HG03095 (cell line): Measurements from ENCODE around the gene RIF1.

ENCODE experiments used
- ATAC-seq: cut with Tn5 transposase; IDR thresholded peaks from one replicate; pipeline ENCODE4 v1.9.1; 2021; ENCODE audit warnings: moderate library complexity; ENCODE audit not compliant: unreplicated experiment

RIF1 gene, protein sequence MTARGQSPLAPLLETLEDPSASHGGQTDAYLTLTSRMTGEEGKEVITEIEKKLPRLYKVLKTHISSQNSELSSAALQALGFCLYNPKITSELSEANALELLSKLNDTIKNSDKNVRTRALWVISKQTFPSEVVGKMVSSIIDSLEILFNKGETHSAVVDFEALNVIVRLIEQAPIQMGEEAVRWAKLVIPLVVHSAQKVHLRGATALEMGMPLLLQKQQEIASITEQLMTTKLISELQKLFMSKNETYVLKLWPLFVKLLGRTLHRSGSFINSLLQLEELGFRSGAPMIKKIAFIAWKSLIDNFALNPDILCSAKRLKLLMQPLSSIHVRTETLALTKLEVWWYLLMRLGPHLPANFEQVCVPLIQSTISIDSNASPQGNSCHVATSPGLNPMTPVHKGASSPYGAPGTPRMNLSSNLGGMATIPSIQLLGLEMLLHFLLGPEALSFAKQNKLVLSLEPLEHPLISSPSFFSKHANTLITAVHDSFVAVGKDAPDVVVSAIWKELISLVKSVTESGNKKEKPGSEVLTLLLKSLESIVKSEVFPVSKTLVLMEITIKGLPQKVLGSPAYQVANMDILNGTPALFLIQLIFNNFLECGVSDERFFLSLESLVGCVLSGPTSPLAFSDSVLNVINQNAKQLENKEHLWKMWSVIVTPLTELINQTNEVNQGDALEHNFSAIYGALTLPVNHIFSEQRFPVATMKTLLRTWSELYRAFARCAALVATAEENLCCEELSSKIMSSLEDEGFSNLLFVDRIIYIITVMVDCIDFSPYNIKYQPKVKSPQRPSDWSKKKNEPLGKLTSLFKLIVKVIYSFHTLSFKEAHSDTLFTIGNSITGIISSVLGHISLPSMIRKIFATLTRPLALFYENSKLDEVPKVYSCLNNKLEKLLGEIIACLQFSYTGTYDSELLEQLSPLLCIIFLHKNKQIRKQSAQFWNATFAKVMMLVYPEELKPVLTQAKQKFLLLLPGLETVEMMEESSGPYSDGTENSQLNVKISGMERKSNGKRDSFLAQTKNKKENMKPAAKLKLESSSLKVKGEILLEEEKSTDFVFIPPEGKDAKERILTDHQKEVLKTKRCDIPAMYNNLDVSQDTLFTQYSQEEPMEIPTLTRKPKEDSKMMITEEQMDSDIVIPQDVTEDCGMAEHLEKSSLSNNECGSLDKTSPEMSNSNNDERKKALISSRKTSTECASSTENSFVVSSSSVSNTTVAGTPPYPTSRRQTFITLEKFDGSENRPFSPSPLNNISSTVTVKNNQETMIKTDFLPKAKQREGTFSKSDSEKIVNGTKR (N-terminal part only)

DNA sequence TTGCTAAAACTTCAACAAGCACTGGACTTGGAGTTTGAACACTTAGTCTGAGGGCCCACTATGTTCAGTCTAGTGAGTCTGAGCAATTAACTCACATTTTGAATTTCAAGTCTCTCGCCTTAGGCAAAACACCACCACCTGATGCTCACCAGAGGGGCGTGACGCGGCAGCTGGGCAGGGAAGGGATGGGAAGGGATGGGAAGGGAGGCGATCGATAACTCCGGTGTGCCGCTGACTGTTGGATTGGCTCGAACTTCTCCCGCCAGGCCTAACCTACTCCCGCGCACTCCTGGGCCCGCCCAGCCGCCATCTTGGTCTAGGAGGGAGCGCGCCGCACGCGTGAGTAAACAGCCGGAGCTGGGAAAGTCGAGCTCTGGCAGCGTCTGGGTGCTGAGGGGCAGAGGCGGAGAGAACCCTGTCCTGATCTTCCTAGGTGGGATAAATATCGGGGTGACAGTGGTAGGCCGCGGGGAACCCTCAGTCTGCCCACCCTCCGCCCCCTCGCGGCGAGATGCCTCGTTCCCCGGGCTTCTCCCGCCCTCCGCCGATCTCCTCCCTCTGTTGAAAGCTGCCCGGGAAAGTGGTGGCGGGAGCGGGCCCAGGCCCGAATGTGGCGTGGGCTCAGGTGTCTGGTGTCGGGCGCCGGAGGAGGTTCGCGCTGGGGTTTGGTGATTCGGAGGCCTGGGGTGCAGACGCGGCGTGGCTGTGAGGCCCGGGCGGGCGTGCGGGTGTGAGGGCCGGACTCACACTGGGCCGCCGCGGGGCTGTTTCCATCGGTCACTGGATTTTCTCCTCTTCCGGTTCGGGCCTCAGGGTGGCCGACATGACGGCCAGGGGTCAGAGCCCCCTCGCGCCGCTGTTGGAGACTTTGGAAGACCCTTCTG, at the start of gene RIF1:
Gene RIF1 (plus strand): TSS at position 302 of the 884 bp plus-strand sequence. CDS start 522 bp downstream, at position 824.
- ATAC-seq, result peak; percentile 93

DNA sequence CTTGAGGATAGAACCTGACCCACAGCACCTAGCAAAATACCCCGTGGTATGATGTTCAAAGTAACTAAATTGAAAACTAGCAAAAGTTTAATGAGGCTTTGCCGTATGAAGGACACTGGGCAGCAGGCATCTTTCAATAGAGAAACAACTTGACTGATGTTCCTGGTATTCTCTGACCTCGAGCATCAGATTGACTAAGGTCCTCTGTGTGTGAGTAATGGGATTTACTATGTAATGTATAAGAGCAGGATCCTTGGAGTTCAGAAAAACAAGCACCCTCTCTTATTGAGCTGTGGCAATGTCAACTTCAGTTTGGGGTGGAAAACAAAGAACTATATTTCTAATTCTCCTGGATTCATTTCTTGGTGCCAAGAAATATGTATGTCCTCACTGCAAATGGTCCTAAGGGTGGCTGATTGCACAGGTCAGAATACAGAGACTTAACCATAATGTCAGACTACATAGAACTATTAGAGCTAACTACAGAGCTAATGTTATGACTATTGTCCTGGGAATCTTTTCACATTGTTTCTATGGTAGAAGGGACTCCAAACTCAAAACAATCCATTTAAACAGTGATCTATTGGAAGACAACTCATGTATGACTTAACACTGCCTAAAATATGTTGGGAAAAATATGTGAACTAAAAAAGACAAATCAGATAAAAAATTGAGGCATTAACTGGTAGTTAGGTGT, 47.9 kb upstream of the RIF1 start:
- no peak for ATAC-seq

DNA sequence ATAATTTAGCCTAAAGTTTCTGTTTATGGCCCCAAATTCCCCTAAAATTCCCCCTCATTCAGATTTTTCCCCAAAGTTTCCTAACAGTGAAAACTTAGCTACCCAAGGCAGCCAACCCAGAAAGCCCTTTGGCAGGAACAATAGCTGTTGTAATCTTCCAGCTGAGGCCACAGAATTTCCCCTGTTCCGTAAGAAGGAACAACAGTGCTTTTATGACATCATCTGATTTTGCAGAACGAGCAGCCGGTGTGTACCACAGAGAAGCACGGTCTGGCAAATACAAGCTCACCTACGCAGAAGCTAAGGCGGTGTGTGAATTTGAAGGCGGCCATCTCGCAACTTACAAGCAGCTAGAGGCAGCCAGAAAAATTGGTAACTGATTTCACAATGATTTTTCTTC, 46.0 kb upstream of the RIF1 start:
- peak; percentile 85 for ATAC-seq

DNA sequence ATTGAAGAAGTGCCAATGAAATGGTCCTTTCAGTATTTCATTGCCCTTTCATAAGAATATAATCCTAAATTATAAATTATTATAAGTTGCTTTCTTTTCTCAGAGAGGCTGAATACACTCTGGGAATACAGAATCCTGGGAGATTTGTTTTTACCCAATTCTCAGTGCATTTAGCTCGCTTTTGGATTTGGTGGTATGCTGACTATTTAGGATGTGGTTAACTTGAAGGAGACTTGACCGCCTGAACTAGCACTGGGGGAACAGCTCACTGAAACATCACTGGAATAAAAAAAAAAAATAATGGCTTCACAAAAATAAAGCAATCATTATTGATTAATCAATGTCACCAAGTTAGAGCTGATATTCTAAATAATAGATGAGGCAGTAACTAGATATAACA, 42.1 kb upstream of the RIF1 start:
- ATAC-seq, result no peak

DNA sequence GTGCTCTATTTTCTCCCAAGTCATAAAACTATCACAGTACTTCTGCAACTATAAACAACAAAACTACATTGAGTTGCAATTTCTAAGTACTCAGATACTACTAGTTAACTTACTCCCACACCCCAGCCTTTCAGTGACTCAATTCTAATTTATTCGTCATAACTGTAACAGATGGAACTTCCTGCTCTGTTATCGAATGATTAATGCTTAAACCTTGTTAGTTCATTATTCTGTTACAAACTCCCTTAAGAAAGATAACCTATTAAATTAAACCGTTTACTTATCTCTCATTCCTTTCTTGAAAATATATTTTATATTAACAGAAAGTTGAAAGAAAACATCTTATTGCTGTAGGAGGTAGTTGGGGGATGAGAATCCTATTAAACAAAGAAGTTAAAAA, 35.3 kb upstream of the RIF1 start:
- peak; percentile 89 for ATAC-seq

DNA sequence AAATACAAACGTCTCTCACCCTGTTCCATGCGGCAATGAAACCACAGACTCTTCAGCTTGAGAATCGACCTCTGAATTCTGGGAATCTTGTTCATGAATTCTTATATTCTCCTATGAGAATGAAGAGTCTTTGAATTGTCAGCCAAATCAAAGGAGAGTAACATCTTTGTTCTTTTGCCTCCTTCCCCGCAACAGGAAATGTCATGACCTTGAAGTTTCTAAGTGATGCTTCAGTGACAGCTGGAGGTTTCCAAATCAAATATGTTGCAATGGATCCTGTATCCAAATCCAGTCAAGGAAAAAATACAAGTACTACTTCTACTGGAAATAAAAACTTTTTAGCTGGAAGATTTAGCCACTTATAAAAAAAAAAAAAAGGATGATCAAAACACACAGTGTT, 30.5 kb upstream of the RIF1 start:
- ATAC-seq, result no peak

DNA sequence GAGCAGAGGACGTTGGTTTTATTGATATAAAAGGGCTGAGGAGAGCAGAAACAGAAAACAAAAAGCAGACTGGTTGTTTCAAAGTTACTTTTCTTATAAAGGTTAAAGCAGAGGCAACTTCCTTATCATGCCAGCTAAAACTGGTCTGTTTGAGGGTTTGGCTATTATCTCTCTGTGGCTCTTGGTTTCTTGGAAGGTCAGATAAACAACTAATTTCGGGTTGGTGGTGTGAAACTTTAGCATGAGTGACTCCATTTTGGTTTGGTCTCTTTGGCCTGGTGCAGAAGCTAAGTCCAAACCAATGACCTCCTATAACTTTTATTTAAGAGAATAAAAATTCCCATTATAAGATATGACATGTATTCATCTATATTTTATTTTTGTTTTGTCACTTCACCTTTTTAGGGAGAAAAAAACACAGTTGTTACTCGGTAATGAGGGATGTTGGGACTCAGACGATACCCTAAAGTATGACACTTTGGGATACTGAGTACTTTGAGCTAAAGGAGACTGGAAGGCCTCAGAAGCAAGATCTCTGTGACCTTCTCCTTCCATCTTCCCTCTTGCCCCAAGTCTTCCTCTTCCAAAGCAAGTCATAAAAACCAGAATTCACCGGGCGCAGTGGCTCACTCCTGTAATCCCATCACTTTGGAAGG, 29.0 kb upstream of the RIF1 start:
- no peak for ATAC-seq

DNA sequence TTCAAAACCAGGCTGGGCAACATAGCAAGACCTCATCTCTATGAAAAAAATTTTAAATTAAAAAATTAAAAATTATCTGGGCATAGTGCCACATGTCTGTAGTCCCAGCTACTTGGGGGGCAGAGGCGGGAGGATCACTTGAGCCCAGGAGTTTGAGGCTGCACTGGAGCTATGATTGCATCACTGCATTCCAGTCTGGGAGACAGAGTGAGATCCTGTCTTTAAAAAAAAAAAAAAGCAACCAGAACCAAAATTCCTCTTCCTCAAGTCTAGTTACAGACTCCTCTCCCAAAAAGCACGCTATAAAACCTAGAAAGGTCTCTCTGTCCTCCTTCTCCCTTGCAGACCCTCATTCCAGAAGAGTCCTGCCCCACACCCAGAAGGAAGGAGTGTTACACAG, 28.4 kb upstream of the RIF1 start:
- no peak for ATAC-seq

DNA sequence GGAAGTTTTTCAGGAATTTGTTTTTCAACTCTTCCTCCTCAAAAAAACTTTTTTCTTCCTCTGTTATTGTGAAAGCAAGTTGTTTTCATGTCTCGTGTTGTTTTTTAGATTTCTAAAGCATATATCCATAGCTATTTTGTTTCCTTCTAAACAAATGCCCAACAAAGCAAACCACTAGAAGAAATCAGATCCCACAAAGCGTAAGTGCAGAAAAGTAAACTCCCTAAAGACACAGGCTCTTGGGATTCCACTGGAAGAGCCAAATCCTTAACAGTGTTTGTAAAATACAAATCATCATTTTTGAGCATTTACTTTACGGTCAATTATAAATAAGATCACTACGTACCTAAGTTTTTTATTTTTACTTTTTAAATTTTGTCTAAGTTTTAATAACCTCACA, 21.7 kb upstream of the RIF1 start:
- no peak for ATAC-seq

DNA sequence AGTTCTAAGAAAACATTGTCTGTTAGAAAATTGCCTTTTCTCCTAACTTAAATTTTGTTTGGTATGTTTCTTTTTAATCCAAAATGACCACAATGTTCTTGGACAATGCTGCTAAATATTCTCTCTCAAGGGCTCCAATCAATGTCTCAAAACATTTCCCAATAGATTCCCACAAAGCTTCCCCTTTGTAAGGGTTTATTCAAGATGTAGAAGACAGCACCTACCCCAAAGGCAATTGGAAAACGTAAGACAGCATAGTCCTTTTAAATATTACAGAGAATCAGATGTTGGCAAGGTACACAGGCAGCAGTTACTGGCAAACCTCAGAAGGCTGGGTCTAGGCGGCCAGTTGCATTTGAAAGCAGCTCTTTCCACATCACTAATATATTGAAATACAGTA, 18.3 kb upstream of the RIF1 start:
- no peak for ATAC-seq

DNA sequence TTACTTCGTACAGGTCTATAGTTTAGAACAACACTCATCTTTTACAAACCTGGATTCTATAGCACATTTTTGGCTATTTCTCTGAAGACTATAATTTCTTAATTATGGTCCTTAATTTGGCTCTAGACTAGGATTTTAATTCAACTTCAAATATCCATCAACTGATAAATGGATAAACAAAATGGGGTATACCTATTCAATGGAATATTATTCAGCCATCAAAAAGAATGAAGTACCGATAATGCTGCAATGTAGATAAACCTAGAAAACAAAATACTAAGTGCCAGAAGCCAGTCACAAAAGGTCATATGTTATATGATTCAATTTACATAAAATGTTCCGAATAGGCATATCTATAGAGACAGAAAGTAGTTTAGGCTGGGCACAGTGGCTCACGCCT, 15.2 kb upstream of the RIF1 start:
- ATAC-seq, result no peak

DNA sequence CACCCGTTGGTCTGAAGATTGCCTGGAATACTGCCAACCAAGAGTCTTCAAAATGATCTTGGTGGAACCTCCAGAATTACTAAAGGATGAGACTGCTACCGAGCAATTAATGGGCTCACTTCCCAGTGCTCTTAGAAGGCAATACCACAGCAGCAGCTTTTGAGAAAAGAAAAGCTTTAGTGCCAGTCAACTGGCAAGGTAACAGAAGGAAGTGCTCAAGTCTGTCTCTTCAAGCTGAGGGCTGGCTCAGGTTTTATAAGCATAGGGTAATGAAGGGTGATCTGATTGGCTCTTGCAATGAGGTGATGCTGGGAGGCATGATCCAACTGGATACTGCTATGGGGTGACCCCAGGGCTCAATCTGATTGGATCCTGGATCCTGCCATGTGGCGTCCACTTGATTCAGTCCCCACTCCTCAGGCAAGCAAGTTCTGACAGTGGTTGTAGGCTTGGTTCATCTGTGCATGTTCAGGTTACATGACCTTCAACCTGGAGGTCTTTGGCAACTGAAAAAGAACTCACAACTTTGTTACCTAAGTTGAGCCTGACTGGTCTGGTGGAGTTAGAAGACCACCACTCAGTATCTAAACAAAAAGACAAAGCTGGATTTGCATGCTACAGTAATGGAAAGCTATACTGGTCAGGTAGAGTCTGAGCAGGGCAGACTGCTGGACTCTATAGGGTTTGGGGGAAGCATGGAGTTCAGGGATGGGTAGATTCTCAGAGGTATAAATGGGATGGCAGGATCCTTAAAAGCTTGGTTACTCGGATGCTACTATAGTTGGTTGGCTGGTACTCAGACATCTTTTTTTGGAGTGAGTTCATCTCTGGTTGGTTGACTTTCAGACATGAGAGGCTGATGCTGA, 14.0 kb upstream of the RIF1 start:
- ATAC-seq, result no peak

DNA sequence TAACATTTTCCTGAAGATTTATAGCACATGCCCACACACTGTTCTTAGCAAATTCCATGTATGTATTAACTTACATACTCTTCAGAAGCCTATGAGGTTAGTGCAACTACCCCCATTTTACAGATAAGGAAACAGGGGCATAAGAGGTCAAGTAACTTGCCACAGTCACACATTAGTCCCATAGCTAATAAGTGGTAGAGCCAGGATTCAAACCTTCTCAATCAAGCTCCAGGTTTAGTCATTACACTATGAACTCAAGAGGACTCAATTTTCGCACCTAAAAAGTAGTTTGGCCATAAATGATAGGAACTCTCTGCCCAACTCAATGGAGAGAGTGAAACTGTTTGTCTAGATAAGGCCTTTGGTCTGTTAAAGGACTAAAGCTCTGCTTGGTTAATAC, 9.7 kb upstream of the RIF1 start:
- ATAC-seq, result no peak

DNA sequence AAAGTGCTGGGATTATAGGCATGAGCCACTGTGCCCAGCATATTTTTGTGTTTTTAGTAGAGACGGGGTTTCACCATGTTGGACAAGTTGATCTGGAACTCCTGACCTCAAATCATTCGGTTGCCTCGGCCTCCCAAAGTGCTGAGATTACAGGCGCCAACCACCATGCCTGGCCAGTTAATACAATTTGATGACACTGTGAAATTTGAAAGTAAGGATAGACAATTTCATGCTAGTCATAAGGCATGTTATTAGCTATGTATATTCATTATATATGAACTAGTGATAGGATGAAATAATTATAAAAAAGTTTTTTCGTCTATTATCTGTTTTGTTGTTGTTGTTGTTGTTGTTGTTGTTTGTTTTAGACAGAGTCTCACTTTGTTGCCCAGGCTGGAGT, 8.6 kb upstream of the RIF1 start:
- no peak for ATAC-seq

DNA sequence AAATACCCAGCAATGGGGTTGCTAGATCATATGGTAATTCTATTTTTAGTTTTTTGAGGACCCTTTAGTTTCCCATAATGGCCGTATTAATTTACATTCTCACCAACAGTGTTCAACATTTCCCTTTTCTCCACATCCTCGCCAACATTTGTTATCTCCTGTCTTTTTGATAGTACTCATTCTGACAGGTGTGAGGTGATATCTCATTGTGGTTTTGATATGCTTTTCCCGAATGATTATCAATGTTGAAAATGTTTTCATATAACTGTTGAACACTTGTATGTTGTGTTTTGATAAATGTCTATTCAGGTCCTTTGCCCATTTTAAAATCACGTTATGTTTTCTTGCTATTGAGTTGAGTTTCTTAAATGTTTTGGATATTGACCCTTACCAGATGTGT, 5.8 kb upstream of the RIF1 start:
- no peak for ATAC-seq

DNA sequence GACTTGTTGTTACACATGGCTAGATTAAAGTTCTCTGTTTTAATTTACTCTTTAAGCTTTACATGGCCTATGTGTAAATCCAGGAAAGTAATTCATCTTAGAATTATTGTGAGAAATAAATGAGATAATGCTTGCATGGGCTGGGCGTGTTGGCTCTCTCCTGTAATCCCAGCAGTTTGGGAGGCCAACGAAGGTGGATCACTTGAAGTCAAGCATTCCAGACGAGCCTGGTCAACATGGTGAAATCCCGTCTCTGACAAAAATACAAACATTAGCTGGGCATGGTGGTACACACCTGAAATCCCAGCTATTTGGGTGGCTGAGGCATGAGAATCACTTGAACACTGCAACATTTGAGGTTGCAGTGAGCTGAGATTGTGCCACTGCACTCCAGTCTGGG, 4.3 kb upstream of the RIF1 start:
- ATAC-seq, result no peak

DNA sequence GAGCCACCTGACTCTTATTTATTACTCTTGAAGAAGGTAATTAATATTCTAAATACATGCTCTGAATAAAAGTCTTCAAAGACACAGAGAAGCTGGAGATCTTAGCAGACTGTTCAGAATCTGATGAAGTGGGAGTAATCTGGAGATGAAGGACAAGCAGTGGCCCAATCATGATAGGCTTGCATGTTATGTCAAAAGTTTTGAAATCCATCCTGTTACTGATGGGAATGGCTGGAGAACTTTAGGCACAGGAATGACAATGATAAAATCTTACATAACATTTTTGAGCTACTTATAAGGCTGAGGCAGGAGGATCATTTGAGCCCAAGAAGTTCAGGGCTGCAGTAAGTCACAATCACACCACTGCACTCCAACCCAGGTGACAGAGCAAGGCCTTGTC, 2.4 kb upstream of the RIF1 start:
- ATAC-seq, result no peak
